WERI-Rb-1 (cell line): Measurements from ENCODE around the gene ALOX15B.
A peak's percentile ranks its signal among the peaks of the same experiment; 100 is the strongest.

Source experiments
- DNase-seq: peaks from one replicate; pipeline ENCODE4 v3.0.0-alpha.2; 2020
- H3K27ac ChIP-seq: fragments of 250-450 bp; sonication (Bioruptor Pico); 2 replicates; pipeline ENCODE4 v1.5.1; 2020; ENCODE audit warnings: mild to moderate bottlenecking, moderate library complexity
- H3K27me3 ChIP-seq: fragments of 250-450 bp; sonication (Bioruptor Pico); 2 replicates; pipeline ENCODE4 v1.5.1; 2021; ENCODE audit warnings: mild to moderate bottlenecking, low read depth, moderate library complexity; ENCODE audit not compliant: insufficient read depth, severe bottlenecking
- H3K36me3 ChIP-seq: fragments of 250-450 bp; sonication (Bioruptor Pico); 2 replicates; pipeline ENCODE4 v1.5.1; 2020; ENCODE audit warnings: mild to moderate bottlenecking, moderate library complexity
- H3K4me3 ChIP-seq: 2 replicates; pipeline ENCODE4 v1.5.1; 2011; ENCODE audit warnings: low read depth, mild to moderate bottlenecking, control low read depth, low read length
- H3K9me3 ChIP-seq: fragments of 250-450 bp; sonication (Bioruptor Pico); 2 replicates; pipeline ENCODE4 v1.5.1; 2021; ENCODE audit warnings: mild to moderate bottlenecking, moderate library complexity; ENCODE audit not compliant: severe bottlenecking
- CTCF ChIP-seq: IDR thresholded peaks from 2 replicates; pipeline ENCODE4 v1.5.1; 2011; ENCODE audit warnings: low read depth, mild to moderate bottlenecking, control low read depth, inconsistent platforms, low read length

The ALOX15B gene

GRCh38 chr17:7995724-7996123 is 43.1 kb upstream of the ALOX15B start:
- no peak for DNase-seq

GRCh38 chr17:7997186-7997585 is 41.7 kb upstream of the ALOX15B start:
- H3K27me3 ChIP-seq = no peaks in the 10 kb centered on the region
- H3K4me3 ChIP-seq = no peak overlapping the region
- DNase-seq = peak; percentile 88
- no peaks in the 10 kb centered on the region for H3K36me3 ChIP-seq
- H3K27ac ChIP-seq = peak overlapping the region; percentile 80
- TF ChIP-seq CTCF = peak; percentile 55
- no peaks in the 10 kb centered on the region for H3K9me3 ChIP-seq

More at GRCh38 chr17:7995724-7996123, 43.1 kb upstream of the ALOX15B start:
- Histone ChIP-seq H3K4me3 (no peak overlapping the region), H3K27ac (no peak overlapping the region), H3K36me3 (no peaks in the 10 kb centered on the region), H3K9me3 (no peaks in the 10 kb centered on the region), H3K27me3 (no peaks in the 10 kb centered on the region)
- no peak for TF ChIP-seq CTCF

- H3K27me3 ChIP-seq = no peaks in the 10 kb centered on the region
- no peaks in the 10 kb centered on the region for H3K9me3 ChIP-seq
- TF ChIP-seq CTCF = no peak
- peak within 1 kb of the TSS; percentile 59 for H3K4me3 ChIP-seq
- DNase-seq = peak; percentile 65
- H3K27ac ChIP-seq = peak within 1 kb of the TSS; percentile 62
- peaks cover 3% of the 10 kb centered on the region; the same call in 1 of the 2 replicates for H3K36me3 ChIP-seq
Observed at GRCh38 chr17:8001976-8002720, 36.7 kb upstream of the ALOX15B start, which contains the start of gene GUCY2D. Gene GUCY2D (plus strand): TSS chr17:8002615. CDS start chr17:8003048, 433 bp downstream.

- TF ChIP-seq CTCF = no peak
- no peaks in the 10 kb centered on the region for H3K27me3 ChIP-seq
- peaks cover 3% of the 10 kb centered on the region; the same call in 1 of the 2 replicates for H3K36me3 ChIP-seq
- peak overlapping the region; percentile 59 for H3K4me3 ChIP-seq
- no peaks in the 10 kb centered on the region for H3K9me3 ChIP-seq
- DNase-seq = no peak
- H3K27ac ChIP-seq = peak overlapping the region; percentile 62
Observed at GRCh38 chr17:8002721-8003593, 35.9 kb upstream of the ALOX15B start.

GRCh38 chr17:8003594-8004181 is 35.2 kb upstream of the ALOX15B start:
- Histone ChIP-seq H3K27ac (no peak overlapping the region), H3K9me3 (no peaks in the 10 kb centered on the region), H3K36me3 (peaks cover 3% of the 10 kb centered on the region; the same call in 1 of the 2 replicates), H3K4me3 (no peak overlapping the region), H3K27me3 (no peaks in the 10 kb centered on the region)
- TF ChIP-seq CTCF = no peak
- no peak for DNase-seq
